ENCODE results near the gene SEC14L2. TPM values are rescaled to one million over a fixed set of nuclear protein-coding genes. Genes with fewer than 3 reads are reported as not detected.

Gene SEC14L2
- total RNA-seq, 1 donor from 2014 or later = 20.6 TPM

DNA sequence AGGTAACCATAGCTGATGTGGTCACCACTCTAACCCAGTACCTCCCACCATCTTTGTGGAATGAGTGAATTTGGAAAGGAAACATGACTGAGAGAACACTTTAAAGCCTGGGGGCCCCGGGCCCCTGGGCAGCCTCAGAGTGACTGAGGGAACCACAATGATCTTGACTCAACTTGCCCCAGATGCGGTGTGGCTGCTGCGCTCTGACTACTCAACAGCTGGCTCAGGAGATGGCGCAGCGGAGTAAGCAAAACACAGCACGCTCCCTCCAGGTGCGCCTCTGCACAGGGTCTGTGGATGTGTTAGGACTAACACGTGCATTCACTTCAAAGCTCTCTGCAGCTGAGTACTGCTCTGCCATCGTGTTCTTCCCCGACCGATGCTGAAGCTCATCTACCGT lies 15.6 kb upstream of the SEC14L2 start:
- Histone ChIP-seq H3K4me1 (peaks cover 5% of the 10 kb centered on the region), H3K36me3 (peaks cover 0 to 28% of the 10 kb centered on the region in 2 donors), H3K9me3 (no peaks in the 10 kb centered on the region), H3K4me3 (no peak overlapping the region), H3K27ac (no peak overlapping the region), H3K27me3 (no peaks in the 10 kb centered on the region)
- intact Hi-C loops (cut with DNase I) = no loop called here
- no peak for DNase-seq (ENCODE audit: extremely low spot score in 2 of 2)
- TF ChIP-seq, protein P1, sequence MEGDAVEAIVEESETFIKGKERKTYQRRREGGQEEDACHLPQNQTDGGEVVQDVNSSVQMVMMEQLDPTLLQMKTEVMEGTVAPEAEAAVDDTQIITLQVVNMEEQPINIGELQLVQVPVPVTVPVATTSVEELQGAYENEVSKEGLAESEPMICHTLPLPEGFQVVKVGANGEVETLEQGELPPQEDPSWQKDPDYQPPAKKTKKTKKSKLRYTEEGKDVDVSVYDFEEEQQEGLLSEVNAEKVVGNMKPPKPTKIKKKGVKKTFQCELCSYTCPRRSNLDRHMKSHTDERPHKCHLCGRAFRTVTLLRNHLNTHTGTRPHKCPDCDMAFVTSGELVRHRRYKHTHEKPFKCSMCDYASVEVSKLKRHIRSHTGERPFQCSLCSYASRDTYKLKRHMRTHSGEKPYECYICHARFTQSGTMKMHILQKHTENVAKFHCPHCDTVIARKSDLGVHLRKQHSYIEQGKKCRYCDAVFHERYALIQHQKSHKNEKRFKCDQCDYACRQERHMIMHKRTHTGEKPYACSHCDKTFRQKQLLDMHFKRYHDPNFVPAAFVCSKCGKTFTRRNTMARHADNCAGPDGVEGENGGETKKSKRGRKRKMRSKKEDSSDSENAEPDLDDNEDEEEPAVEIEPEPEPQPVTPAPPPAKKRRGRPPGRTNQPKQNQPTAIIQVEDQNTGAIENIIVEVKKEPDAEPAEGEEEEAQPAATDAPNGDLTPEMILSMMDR (IDR thresholded peaks at IDR 0.05) = no peak

DNA sequence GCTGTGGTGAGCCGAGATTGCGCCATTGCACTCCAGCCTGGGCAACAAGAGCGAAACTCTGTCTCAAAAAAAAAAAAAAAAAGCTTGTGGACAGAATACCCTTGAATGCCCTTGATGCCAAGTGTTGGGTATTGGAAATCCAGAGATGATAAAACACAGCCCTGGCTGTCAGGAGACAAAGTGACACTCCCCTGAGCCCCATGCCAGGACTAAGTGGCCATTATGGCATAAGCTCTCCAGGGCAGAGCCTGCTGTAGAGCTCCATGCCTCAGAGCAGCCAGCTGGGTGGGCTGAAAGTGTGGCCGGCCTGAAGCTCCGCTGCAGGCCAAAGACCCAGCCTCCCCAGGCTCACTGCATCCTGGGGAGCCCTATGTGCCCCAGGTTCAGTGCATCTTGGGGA lies 14.5 kb upstream of the SEC14L2 start:
- Histone ChIP-seq H3K27me3 (no peaks in the 10 kb centered on the region), H3K4me1 (peaks cover 12% of the 10 kb centered on the region), H3K36me3 (peaks cover 0 to 28% of the 10 kb centered on the region in 2 donors), H3K9me3 (no peaks in the 10 kb centered on the region), H3K4me3 (no peak overlapping the region), H3K27ac (no peak overlapping the region)
- no peak for TF ChIP-seq POLR2A (IDR thresholded peaks at IDR 0.05)
- TF ChIP-seq, protein P1 (IDR thresholded peaks at IDR 0.05) = no peak
- TF ChIP-seq POLR2AphosphoS5 (IDR thresholded peaks at IDR 0.05; ENCODE audit: insufficient read depth in 1 of 2, low read depth in 1 of 2) = no peak
- intact Hi-C loops (cut with DNase I) = no loop called here
- DNase-seq (ENCODE audit: extremely low spot score in 2 of 2) = no peak

DNA sequence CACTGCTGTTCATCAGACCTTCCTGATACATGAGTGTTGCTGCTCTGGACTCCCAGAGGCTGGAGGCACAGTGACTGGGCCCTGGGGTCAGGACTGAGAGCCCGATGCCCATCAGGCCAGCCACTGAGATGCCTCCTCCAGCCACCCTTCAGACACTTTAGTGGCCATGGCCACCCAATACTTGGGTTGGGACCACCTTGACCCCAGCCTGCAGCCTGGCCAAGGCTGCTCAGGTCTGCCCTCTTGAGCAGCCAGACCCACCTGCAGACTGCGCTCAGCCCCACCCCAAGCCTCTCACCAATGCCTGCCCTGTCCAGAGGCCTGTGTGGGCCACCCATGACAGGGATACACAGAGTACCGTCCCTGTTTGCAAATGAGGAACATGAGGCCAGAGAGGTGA lies 13.8 kb upstream of the SEC14L2 start:
- Histone ChIP-seq H3K36me3 (peaks cover 0 to 23% of the 10 kb centered on the region in 2 donors), H3K27me3 (no peaks in the 10 kb centered on the region), H3K9me3 (no peaks in the 10 kb centered on the region), H3K4me1 (peaks cover 12% of the 10 kb centered on the region), H3K4me3 (no peak overlapping the region), H3K27ac (no peak overlapping the region)
- intact Hi-C loops (cut with DNase I) = no loop called here
- no peak for TF ChIP-seq POLR2AphosphoS5 (IDR thresholded peaks at IDR 0.05; ENCODE audit: insufficient read depth in 1 of 2, low read depth in 1 of 2)
- TF ChIP-seq, protein P1 (IDR thresholded peaks at IDR 0.05) = no peak
- TF ChIP-seq POLR2A (IDR thresholded peaks at IDR 0.05) = no peak
- DNase-seq (ENCODE audit: extremely low spot score in 2 of 2) = no peak

DNA sequence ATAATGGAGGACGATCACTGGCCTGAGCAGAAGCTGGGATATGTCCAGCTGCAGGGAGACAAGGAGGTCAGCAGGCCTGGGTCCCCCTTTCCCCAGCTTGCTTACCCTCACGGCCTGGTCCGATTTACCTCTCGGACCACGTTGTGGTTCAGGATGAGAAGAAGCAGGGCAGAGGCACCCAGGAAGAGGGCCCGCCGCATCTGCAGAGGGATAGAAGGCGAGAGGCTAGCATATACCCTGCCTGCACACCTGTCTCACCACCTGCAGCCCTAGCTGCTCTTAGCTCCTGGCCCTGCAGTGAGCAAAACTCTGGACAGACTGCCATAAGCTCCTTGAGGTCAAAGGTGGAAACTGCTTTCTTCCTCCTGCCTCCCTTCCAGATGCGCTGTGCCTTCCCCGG lies 10.9 kb upstream of the SEC14L2 start:
- Histone ChIP-seq H3K27me3 (no peaks in the 10 kb centered on the region), H3K9me3 (no peaks in the 10 kb centered on the region), H3K36me3 (peaks cover 0 to 23% of the 10 kb centered on the region in 2 donors), H3K4me3 (peak overlapping the region; percentile 49 to 51), H3K27ac (no peak overlapping the region), H3K4me1 (peaks cover 12% of the 10 kb centered on the region)
- TF ChIP-seq, protein P1 (IDR thresholded peaks at IDR 0.05) = no peak
- TF ChIP-seq POLR2AphosphoS5 (IDR thresholded peaks at IDR 0.05; ENCODE audit: insufficient read depth in 1 of 2, low read depth in 1 of 2) = no peak
- TF ChIP-seq POLR2A (IDR thresholded peaks at IDR 0.05) = no peak
- intact Hi-C loops (cut with DNase I) = loop anchor here (2.0 to 5.0 kb wide), 2 partner anchors 97 to 124 kb away; partner anchors contain the start of gene CASTOR1
- no peak for DNase-seq (ENCODE audit: extremely low spot score in 2 of 2)

DNA sequence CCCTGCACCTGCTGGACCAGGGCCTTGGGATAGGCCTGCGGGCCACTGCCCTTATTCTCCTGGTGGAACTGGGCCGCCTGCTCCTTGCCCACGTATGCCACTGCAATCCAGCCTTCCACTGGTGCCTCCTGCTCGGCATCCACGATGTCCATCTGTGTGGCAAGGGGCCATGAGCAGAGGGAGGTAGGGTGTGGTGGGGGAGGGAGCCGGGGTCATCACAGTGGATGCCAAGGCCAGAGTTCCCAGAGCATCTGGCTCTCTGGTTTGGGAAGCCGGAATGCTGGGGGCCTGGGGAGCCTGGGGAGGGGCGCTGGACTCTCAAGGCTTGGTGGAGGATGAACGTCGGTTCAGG lies 10.2 kb upstream of the SEC14L2 start:
- H3K27me3 ChIP-seq = no peaks in the 10 kb centered on the region
- peaks cover 0 to 17% of the 10 kb centered on the region in 2 donors for H3K36me3 ChIP-seq
- TF ChIP-seq POLR2A (IDR thresholded peaks at IDR 0.05) (no peak), POLR2AphosphoS5 (IDR thresholded peaks at IDR 0.05; ENCODE audit: insufficient read depth in 1 of 2, low read depth in 1 of 2) (no peak)
- TF ChIP-seq, protein P1 (IDR thresholded peaks at IDR 0.05) = no peak
- DNase-seq (ENCODE audit: extremely low spot score in 2 of 2) = no peak
- H3K4me3 ChIP-seq = peak overlapping the region; percentile 49 to 51
- H3K9me3 ChIP-seq = no peaks in the 10 kb centered on the region
- peak overlapping the region; percentile 31 for H3K27ac ChIP-seq
- intact Hi-C loops (cut with DNase I) = loop anchor here (2.0 to 5.0 kb wide), 2 partner anchors 98 to 124 kb away; partner anchors contain the start of gene CASTOR1
- peaks cover 12% of the 10 kb centered on the region for H3K4me1 ChIP-seq
